Right lung (tissue), 5 donors: Measurements from ENCODE around the gene KRTAP10-3. TPM values are rescaled to one million over a fixed set of nuclear protein-coding genes. Genes with fewer than 3 reads are reported as not detected.

ENCODE experiments used
- polyA plus RNA-seq, 5 donors: library from polyadenylated mRNA; unstranded; fragments of 120-200 nt; gene quantifications; one replicate each; pipeline versions ENCODE4 v1.2.1 to v1.2.3, GENCODE V29; 2013; ENCODE audit warnings: inconsistent platforms in 1 of 5, low replicate concordance in 1 of 5; ENCODE audit not compliant: insufficient read length in 5 of 5, insufficient read depth in 1 of 5

KRTAP10-3 gene
- polyA plus RNA-seq, 5 donors = not detected

Other genes starting within 250 kb of the KRTAP10-3 start
- gene CFAP410, start 219.4 kb downstream of the KRTAP10-3 start, polyA plus RNA-seq = 10 to 100 TPM; 14.3 to 39.9 (median 19.8) TPM
- gene TRPM2, start 205.2 kb downstream of the KRTAP10-3 start, polyA plus RNA-seq = 1 to 10 TPM in 4 of 5 donors, under 1 TPM in 1; 0.93 to 2.4 (median 1.6) TPM
- gene LRRC3, start 103.3 kb downstream of the KRTAP10-3 start, polyA plus RNA-seq = 1 to 10 TPM; 4.2 to 6.6 (median 5.9) TPM
- gene KRTAP10-1, start 18.6 kb downstream of the KRTAP10-3 start, polyA plus RNA-seq = not detected
- not detected for gene KRTAP10-2, start 7.3 kb downstream of the KRTAP10-3 start, polyA plus RNA-seq
- not detected for gene KRTAP10-4, start 14.9 kb upstream of the KRTAP10-3 start, polyA plus RNA-seq
- gene KRTAP10-5, start 21.8 kb upstream of the KRTAP10-3 start, polyA plus RNA-seq = not detected
- not detected for gene KRTAP10-6, start 33.7 kb upstream of the KRTAP10-3 start, polyA plus RNA-seq
- gene KRTAP10-7, start 41.8 kb upstream of the KRTAP10-3 start, polyA plus RNA-seq = not detected
- gene KRTAP10-8, start 53.3 kb upstream of the KRTAP10-3 start, polyA plus RNA-seq = not detected
- not detected for gene KRTAP10-9, start 68.3 kb upstream of the KRTAP10-3 start, polyA plus RNA-seq
- not detected for gene KRTAP10-10, start 78.6 kb upstream of the KRTAP10-3 start, polyA plus RNA-seq
- not detected for gene KRTAP10-11, start 87.6 kb upstream of the KRTAP10-3 start, polyA plus RNA-seq
- not detected for gene KRTAP12-4, start 95.9 kb upstream of the KRTAP10-3 start, polyA plus RNA-seq
- gene KRTAP12-3, start 99.1 kb upstream of the KRTAP10-3 start, polyA plus RNA-seq = not detected
- not detected for gene KRTAP12-2, start 108.1 kb upstream of the KRTAP10-3 start, polyA plus RNA-seq
- not detected for gene KRTAP12-1, start 123.4 kb upstream of the KRTAP10-3 start, polyA plus RNA-seq
- gene KRTAP10-12, start 138.4 kb upstream of the KRTAP10-3 start, polyA plus RNA-seq = not detected
- 1 to 10 TPM; 2.0 to 4.4 (median 3.0) TPM for gene TSPEAR, start 152.8 kb upstream of the KRTAP10-3 start, polyA plus RNA-seq
- 100 to 1,000 TPM; 110 to 155 (median 135) TPM for gene UBE2G2, start 243.0 kb upstream of the KRTAP10-3 start, polyA plus RNA-seq